Measurements from ENCODE around the gene RNF180.

The RNF180 gene

GRCh38 chr5:64160201-64160600 lies 5.4 kb upstream of the RNF180 start:
- no peak for ATAC-seq (replicated peaks)
- no peak overlapping the region for H3K4me3 Mint-ChIP-seq
- DNase-seq: no peak
- no peaks in the 10 kb centered on the region for H3K36me3 Mint-ChIP-seq (ENCODE audit: insufficient read depth)
- H3K27me3 Mint-ChIP-seq: peaks cover 5 to 17% of the 10 kb centered on the region in 2 donors
- H3K4me1 Mint-ChIP-seq (ENCODE audit: low read depth in 2 of 2): no peaks in the 10 kb centered on the region
- H3K9me3 Mint-ChIP-seq: peaks cover 0 to 7% of the 10 kb centered on the region in 2 donors
- H3K27ac Mint-ChIP-seq: no peak overlapping the region

DNA sequence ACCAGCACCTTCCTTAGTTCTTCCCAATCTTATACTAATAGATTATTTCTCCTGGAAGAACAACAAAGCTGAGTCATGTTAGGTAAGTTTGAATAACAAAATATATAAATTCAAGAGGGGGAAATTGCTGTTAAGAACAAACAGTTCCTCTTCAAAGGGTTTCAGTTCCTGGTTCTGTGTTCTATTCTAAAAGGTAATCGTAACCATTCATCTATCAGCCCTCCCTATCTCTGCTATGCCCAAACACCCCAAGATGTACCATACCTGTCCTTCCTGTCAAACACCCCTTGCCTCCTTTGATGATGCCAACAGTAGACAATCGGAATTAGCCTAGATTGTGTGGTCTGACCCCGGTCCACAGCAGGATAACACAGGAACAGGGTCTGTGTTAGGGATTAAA lies 4.2 kb upstream of the RNF180 start:
- Mint-ChIP-seq H3K27me3 (peaks cover 7 to 27% of the 10 kb centered on the region in 2 donors), H3K4me3 (no peak overlapping the region), H3K36me3 (ENCODE audit: insufficient read depth) (no peaks in the 10 kb centered on the region), H3K4me1 (ENCODE audit: low read depth in 2 of 2) (no peaks in the 10 kb centered on the region), H3K9me3 (peaks cover 0 to 6% of the 10 kb centered on the region in 2 donors), H3K27ac (no peak overlapping the region)
- no peak for ATAC-seq (replicated peaks)
- no peak for DNase-seq

- DNase-seq (no peak), ATAC-seq (replicated peaks) (no peak)
- Mint-ChIP-seq H3K4me3 (no peak overlapping the region), H3K27ac (no peak overlapping the region), H3K9me3 (peaks cover 0 to 6% of the 10 kb centered on the region in 2 donors), H3K27me3 (peaks cover 7 to 30% of the 10 kb centered on the region in 2 donors), H3K36me3 (ENCODE audit: insufficient read depth) (no peaks in the 10 kb centered on the region), H3K4me1 (ENCODE audit: low read depth in 2 of 2) (no peaks in the 10 kb centered on the region)
Observed at GRCh38 chr5:64163135-64163534, 2.5 kb upstream of the RNF180 start.

GRCh38 chr5:64163746-64164145 lies 1.9 kb upstream of the RNF180 start:
- Mint-ChIP-seq H3K4me3 (no peak overlapping the region), H3K27me3 (peaks cover 7 to 30% of the 10 kb centered on the region in 2 donors), H3K27ac (no peak overlapping the region), H3K4me1 (ENCODE audit: low read depth in 2 of 2) (no peaks in the 10 kb centered on the region), H3K36me3 (ENCODE audit: insufficient read depth) (no peaks in the 10 kb centered on the region), H3K9me3 (peaks cover 0 to 6% of the 10 kb centered on the region in 2 donors)
- no peak for DNase-seq
- ATAC-seq (replicated peaks): no peak

GRCh38 chr5:64164166-64164565 lies 1.5 kb upstream of the RNF180 start:
- H3K27ac Mint-ChIP-seq: no peak overlapping the region
- no peak for DNase-seq
- ATAC-seq (replicated peaks): no peak
- H3K36me3 Mint-ChIP-seq (ENCODE audit: insufficient read depth): no peaks in the 10 kb centered on the region
- H3K4me3 Mint-ChIP-seq: no peak overlapping the region
- peaks cover 7 to 30% of the 10 kb centered on the region in 2 donors for H3K27me3 Mint-ChIP-seq
- peaks cover 0 to 8% of the 10 kb centered on the region in 2 donors for H3K9me3 Mint-ChIP-seq
- no peaks in the 10 kb centered on the region for H3K4me1 Mint-ChIP-seq (ENCODE audit: low read depth in 2 of 2)

GRCh38 chr5:64165160-64165499 lies 513 bp upstream of the RNF180 start:
- ATAC-seq (replicated peaks) (no peak), DNase-seq (no peak)
- Mint-ChIP-seq H3K27me3 (peaks cover 7 to 30% of the 10 kb centered on the region in 2 donors), H3K4me3 (peak overlapping the region in 1 of 2 donors; percentile 48), H3K9me3 (peaks cover 0 to 7% of the 10 kb centered on the region in 2 donors), H3K36me3 (ENCODE audit: insufficient read depth) (no peaks in the 10 kb centered on the region), H3K4me1 (ENCODE audit: low read depth in 2 of 2) (no peaks in the 10 kb centered on the region), H3K27ac (no peak overlapping the region)

DNA sequence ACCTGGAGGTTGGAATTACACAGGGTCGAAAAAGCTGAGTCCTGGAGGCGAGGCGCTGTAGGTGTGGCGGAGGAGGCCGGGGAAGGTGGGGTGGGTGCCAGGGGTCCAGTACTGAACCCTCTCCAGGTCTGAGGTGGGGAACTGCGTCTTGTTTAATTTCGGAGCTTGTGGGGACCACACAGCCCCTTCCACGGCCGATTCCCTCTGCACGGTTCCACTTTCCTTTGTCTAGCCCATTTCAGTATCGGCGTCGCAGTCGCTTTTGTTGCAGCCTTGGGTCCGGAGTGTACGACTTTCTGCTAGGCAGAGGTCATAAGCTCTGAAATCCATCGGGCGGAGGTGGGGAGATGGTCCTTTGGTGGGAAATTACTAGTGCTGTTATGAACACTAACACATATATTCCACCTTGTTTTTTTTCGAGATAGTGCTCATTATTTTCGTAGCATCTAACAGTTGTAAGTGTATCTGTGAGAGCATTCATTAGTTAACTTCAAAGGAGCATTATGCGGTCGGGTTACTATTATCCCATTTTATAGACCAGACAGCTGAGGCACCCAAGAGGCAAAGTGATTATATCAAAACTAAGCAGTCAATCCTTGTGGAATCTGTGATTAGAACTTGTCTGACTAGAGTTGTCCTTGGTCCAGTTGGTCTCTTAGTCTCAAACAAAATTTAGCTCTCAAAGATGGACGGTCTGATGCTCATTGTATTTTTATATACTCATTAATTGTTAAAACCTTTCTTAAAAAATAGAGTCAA lies 737 bp downstream of the RNF180 start:
- H3K4me1 Mint-ChIP-seq (ENCODE audit: low read depth in 2 of 2): no peaks in the 10 kb centered on the region
- peaks cover 0 to 7% of the 10 kb centered on the region in 2 donors for H3K9me3 Mint-ChIP-seq
- peaks cover 7 to 30% of the 10 kb centered on the region in 2 donors for H3K27me3 Mint-ChIP-seq
- H3K4me3 Mint-ChIP-seq: no peak overlapping the region
- ATAC-seq (replicated peaks) (no peak), DNase-seq (no peak)
- no peak overlapping the region for H3K27ac Mint-ChIP-seq
- no peaks in the 10 kb centered on the region for H3K36me3 Mint-ChIP-seq (ENCODE audit: insufficient read depth)

DNA sequence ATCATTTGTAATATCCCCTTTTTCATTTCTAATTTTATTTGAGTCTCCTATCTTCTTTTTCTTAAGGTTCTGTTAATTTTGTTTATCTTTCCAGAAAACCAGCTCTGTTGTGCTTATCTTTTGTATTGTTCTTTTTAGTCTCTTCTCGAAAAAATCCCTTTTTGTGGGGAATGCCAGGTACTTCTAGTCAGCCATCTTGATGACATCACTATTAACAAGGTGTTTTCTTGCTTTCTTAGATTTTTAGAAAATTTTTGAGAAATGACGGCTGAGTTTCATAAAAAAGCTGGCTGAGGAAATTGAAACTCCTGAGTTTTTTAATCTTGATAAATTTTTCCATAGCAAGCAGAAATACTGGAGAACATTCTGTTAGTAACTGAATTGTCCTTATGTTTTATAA lies 10.7 kb downstream of the RNF180 start:
- H3K4me1 Mint-ChIP-seq (ENCODE audit: low read depth in 2 of 2): no peaks in the 10 kb centered on the region
- DNase-seq (no peak), ATAC-seq (replicated peaks) (no peak)
- no peak overlapping the region for H3K4me3 Mint-ChIP-seq
- peaks cover 0 to 2% of the 10 kb centered on the region in 2 donors for H3K9me3 Mint-ChIP-seq
- no peaks in the 10 kb centered on the region for H3K27me3 Mint-ChIP-seq
- H3K36me3 Mint-ChIP-seq (ENCODE audit: insufficient read depth): no peaks in the 10 kb centered on the region
- H3K27ac Mint-ChIP-seq: no peak overlapping the region

DNA sequence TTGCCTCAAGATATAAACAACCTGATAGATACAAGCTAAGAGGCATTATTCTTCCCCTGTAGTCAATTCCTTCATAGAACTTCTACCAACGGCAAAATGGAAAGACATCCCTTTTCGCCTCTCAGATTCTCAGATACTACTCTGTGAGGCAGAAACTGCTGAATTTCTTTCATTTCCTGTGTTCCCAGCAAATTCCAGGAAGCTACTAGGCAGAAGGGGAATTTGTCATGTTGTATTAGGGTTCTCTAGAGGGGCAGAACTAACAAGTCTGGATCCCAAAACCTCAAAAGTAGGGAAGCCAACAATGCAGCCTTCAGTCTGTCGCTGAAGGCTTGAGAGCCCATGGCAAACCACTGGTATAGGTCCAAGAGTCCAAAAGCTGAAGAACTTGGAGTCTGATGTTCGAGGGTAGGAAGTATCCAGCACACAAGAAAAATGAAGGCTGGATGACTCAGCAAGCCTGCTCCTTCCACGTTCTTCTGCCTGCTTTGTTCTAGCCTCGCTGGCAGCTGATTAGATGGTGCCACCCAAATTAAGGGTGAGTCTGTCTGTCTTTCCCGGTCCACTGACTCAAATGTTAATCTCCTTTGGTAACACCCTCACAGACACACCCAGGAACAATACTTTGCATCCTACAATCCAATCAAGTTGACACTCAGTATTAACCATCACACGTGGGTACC lies 15.2 kb downstream of the RNF180 start:
- H3K27me3 Mint-ChIP-seq: no peaks in the 10 kb centered on the region
- no peaks in the 10 kb centered on the region for H3K4me1 Mint-ChIP-seq (ENCODE audit: low read depth in 2 of 2)
- H3K9me3 Mint-ChIP-seq: peaks cover 0 to 5% of the 10 kb centered on the region in 2 donors
- H3K27ac Mint-ChIP-seq: no peak overlapping the region
- DNase-seq (no peak), ATAC-seq (replicated peaks) (no peak)
- H3K4me3 Mint-ChIP-seq: no peak overlapping the region
- no peaks in the 10 kb centered on the region for H3K36me3 Mint-ChIP-seq (ENCODE audit: insufficient read depth)

- DNase-seq (no peak), ATAC-seq (replicated peaks) (no peak)
- Mint-ChIP-seq H3K27me3 (no peaks in the 10 kb centered on the region), H3K27ac (no peak overlapping the region), H3K4me3 (no peak overlapping the region), H3K4me1 (ENCODE audit: low read depth in 2 of 2) (no peaks in the 10 kb centered on the region), H3K9me3 (peaks cover 0 to 5% of the 10 kb centered on the region in 2 donors), H3K36me3 (ENCODE audit: insufficient read depth) (no peaks in the 10 kb centered on the region)
Observed at GRCh38 chr5:64181440-64181839, 15.8 kb downstream of the RNF180 start.

- DNase-seq (no peak), ATAC-seq (replicated peaks) (no peak)
- Mint-ChIP-seq H3K4me1 (ENCODE audit: low read depth in 2 of 2) (no peaks in the 10 kb centered on the region), H3K36me3 (ENCODE audit: insufficient read depth) (no peaks in the 10 kb centered on the region), H3K27me3 (no peaks in the 10 kb centered on the region), H3K4me3 (no peak overlapping the region), H3K27ac (no peak overlapping the region), H3K9me3 (peaks cover 0 to 5% of the 10 kb centered on the region in 2 donors)
Observed at GRCh38 chr5:64183956-64184355, 18.3 kb downstream of the RNF180 start.

DNA sequence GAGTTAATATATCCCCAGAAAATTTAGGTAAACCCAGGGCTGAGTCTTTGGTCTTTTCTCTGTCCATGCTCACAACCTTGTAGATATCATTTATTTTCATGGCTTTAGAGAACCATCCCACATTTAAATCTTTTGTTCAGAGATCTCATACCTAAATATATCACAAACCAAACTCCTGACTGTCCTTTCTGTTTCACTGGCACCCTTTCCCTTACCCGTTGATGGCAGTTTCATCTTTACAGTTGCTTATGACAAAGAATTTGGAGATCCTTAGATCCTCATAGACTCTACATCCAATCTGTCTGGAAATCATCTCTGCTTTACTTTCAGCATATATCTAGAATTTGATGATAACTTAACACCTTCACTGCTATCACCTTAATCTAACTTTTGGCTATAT lies 19.2 kb downstream of the RNF180 start:
- Mint-ChIP-seq H3K4me3 (no peak overlapping the region), H3K9me3 (peaks cover 0 to 5% of the 10 kb centered on the region in 2 donors), H3K27ac (no peak overlapping the region), H3K36me3 (ENCODE audit: insufficient read depth) (no peaks in the 10 kb centered on the region), H3K4me1 (ENCODE audit: low read depth in 2 of 2) (no peaks in the 10 kb centered on the region), H3K27me3 (no peaks in the 10 kb centered on the region)
- DNase-seq (no peak), ATAC-seq (replicated peaks) (no peak)

- no peak for ATAC-seq (replicated peaks)
- peaks cover 0 to 3% of the 10 kb centered on the region in 2 donors for H3K9me3 Mint-ChIP-seq
- no peak for DNase-seq
Observed at GRCh38 chr5:64188776-64189175, 23.1 kb downstream of the RNF180 start.

More at GRCh38 chr5:64188776-64189175, 23.1 kb downstream of the RNF180 start:
- Mint-ChIP-seq H3K27me3 (no peaks in the 10 kb centered on the region), H3K27ac (no peak overlapping the region), H3K4me1 (ENCODE audit: low read depth in 2 of 2) (no peaks in the 10 kb centered on the region), H3K36me3 (ENCODE audit: insufficient read depth) (no peaks in the 10 kb centered on the region), H3K4me3 (no peak overlapping the region)

All from effector memory CD8-positive, alpha-beta T cell (primary cell).